ENCODE measurements around the gene PPFIBP1. TPM values are rescaled to one million over a fixed set of nuclear protein-coding genes. Genes with fewer than 3 reads are reported as not detected.

The PPFIBP1 gene
- total and polyA plus RNA-seq, 2 of the 13 experiments (the other 11 are each of a cell fraction or from before 2014, with no cell fraction given), result 16.2 to 21.8 TPM

- TF ChIP-seq ZNF34 (CRISPR knock-in tag; IDR thresholded peaks at IDR 0.05; ENCODE audit: borderline replicate concordance) (no peak), DMAP1 (CRISPR knock-in tag; IDR thresholded peaks at IDR 0.05) (no peak), SALL2 (CRISPR knock-in tag; IDR thresholded peaks at IDR 0.05) (no peak), ATF7 (IDR thresholded peaks at IDR 0.05) (no peak), ATF7 (CRISPR knock-in tag; IDR thresholded peaks at IDR 0.05) (no peak), ZNF180 (CRISPR knock-in tag; IDR thresholded peaks at IDR 0.05; ENCODE audit: borderline replicate concordance, low read depth) (no peak), PAWR (CRISPR knock-in tag; IDR thresholded peaks at IDR 0.05; ENCODE audit: borderline replicate concordance) (no peak), GFI1 (CRISPR knock-in tag; IDR thresholded peaks at IDR 0.05; ENCODE audit: borderline replicate concordance) (no peak), ELF3 (CRISPR knock-in tag; IDR thresholded peaks at IDR 0.05) (no peak), ZNF207 (IDR thresholded peaks at IDR 0.05; ENCODE audit: borderline replicate concordance) (no peak)
- TF ChIP-seq, protein P1, sequence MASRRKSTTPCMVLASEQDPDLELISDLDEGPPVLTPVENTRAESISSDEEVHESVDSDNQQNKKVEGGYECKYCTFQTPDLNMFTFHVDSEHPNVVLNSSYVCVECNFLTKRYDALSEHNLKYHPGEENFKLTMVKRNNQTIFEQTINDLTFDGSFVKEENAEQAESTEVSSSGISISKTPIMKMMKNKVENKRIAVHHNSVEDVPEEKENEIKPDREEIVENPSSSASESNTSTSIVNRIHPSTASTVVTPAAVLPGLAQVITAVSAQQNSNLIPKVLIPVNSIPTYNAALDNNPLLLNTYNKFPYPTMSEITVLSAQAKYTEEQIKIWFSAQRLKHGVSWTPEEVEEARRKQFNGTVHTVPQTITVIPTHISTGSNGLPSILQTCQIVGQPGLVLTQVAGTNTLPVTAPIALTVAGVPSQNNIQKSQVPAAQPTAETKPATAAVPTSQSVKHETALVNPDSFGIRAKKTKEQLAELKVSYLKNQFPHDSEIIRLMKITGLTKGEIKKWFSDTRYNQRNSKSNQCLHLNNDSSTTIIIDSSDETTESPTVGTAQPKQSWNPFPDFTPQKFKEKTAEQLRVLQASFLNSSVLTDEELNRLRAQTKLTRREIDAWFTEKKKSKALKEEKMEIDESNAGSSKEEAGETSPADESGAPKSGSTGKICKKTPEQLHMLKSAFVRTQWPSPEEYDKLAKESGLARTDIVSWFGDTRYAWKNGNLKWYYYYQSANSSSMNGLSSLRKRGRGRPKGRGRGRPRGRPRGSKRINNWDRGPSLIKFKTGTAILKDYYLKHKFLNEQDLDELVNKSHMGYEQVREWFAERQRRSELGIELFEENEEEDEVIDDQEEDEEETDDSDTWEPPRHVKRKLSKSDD (CRISPR knock-in tag; IDR thresholded peaks at IDR 0.05; ENCODE audit: low read depth), result no peak
- TF ChIP-seq, protein P2, sequence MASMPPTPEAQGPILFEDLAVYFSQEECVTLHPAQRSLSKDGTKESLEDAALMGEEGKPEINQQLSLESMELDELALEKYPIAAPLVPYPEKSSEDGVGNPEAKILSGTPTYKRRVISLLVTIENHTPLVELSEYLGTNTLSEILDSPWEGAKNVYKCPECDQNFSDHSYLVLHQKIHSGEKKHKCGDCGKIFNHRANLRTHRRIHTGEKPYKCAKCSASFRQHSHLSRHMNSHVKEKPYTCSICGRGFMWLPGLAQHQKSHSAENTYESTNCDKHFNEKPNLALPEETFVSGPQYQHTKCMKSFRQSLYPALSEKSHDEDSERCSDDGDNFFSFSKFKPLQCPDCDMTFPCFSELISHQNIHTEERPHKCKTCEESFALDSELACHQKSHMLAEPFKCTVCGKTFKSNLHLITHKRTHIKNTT (CRISPR knock-in tag; IDR thresholded peaks at IDR 0.05), result no peak
These were observed 99.6 kb downstream of the PPFIBP1 start (continued) for GRCh38 chr12:27623645-27624044.
